Measurements from ENCODE around the gene ACTG2. TPM values are rescaled to one million over a fixed set of nuclear protein-coding genes. Genes with fewer than 3 reads are reported as not detected.

ACTG2 gene
- total and polyA plus RNA-seq, 2 donors (not counting 1 experiment from before 2014, with no cell fraction given), result not detected

GRCh38 chr2:73907840-73908452 is 15.1 kb downstream of the ACTG2 start:
- Histone ChIP-seq H3K9me3 (ENCODE audit: control extremely low read depth in 1 of 3, control insufficient read depth in 2 of 3, insufficient read depth in 1 of 3, low read length in 2 of 3) (no peaks in the 10 kb centered on the region), H4K20me1 (ENCODE audit: control insufficient read depth, insufficient read depth, low read length, poor library complexity, severe bottlenecking) (no peaks in the 10 kb centered on the region), H3K27ac (ENCODE audit: low read length in 2 of 2) (no peak overlapping the region), H2AFZ (ENCODE audit: insufficient read depth, low read depth, low read length, poor library complexity, severe bottlenecking) (peak overlapping the region; percentile 27), H3K27me3 (replicated peaks in 1 of 4; ENCODE audit: control extremely low read depth in 1 of 4, control insufficient read depth in 3 of 4, insufficient read depth in 4 of 4, low read length in 3 of 4) (no peaks in the 10 kb centered on the region), H3K4me1 (ENCODE audit: control insufficient read depth in 2 of 2, insufficient read depth in 2 of 2, low read length in 2 of 2) (peaks cover 0 to 2% of the 10 kb centered on the region in 2 donors), H3K4me2 (replicated peaks; ENCODE audit: low read depth, low read length, poor library complexity, severe bottlenecking) (no peak overlapping the region), H3K9ac (ENCODE audit: low read length) (no peak overlapping the region), H3K79me2 (ENCODE audit: control insufficient read depth, insufficient read depth, low read length) (no peaks in the 10 kb centered on the region), H3K36me3 (replicated peaks in 1 of 2; ENCODE audit: control extremely low read depth in 1 of 2, control insufficient read depth in 1 of 2, extremely low read depth in 1 of 2, insufficient read depth in 2 of 2, low read length in 1 of 2) (no peaks in the 10 kb centered on the region), H3K4me3 (ENCODE audit: control extremely low read depth in 1 of 5, extremely low read depth in 1 of 5, insufficient read depth in 1 of 5, low read depth in 2 of 5, low read length in 4 of 5) (no peak overlapping the region)
- Mint-ChIP-seq H3K27me3 (no peaks in the 10 kb centered on the region), H3K9me3 (ENCODE audit: insufficient read depth) (no peaks in the 10 kb centered on the region), H3K4me1 (peaks cover 2% of the 10 kb centered on the region), H3K4me3 (no peak overlapping the region), H3K27ac (no peak overlapping the region)
- intact Hi-C loops (cut with micrococcal nuclease), result loop anchor here (1.0 to 5.0 kb wide), 6 partner anchors 34 to 243 kb away; partner anchors contain the start of gene BOLA3
- ATAC-seq (ENCODE audit: low read depth) (peak; percentile 81), DNase-seq (peak; percentile 71)
- ChIA-PET POLR2A (interaction anchor here (0.6 to 1.5 kb wide), 2 partner anchors 29 to 293 kb away, joined by 3 read pairs; no protein-coding TSS in a partner anchor), CTCF (interaction anchor here (0.6 to 2.1 kb wide), 34 partner anchors 9 to 427 kb away, joined by 3 to 28 read pairs (median 4); partner anchors contain the start of genes BOLA3 and MTHFD2)
- 58% methylated on average over 4 of the region's 5 CpGs for WGBS (ENCODE audit: insufficient coverage)
- TF ChIP-seq, protein P1, sequence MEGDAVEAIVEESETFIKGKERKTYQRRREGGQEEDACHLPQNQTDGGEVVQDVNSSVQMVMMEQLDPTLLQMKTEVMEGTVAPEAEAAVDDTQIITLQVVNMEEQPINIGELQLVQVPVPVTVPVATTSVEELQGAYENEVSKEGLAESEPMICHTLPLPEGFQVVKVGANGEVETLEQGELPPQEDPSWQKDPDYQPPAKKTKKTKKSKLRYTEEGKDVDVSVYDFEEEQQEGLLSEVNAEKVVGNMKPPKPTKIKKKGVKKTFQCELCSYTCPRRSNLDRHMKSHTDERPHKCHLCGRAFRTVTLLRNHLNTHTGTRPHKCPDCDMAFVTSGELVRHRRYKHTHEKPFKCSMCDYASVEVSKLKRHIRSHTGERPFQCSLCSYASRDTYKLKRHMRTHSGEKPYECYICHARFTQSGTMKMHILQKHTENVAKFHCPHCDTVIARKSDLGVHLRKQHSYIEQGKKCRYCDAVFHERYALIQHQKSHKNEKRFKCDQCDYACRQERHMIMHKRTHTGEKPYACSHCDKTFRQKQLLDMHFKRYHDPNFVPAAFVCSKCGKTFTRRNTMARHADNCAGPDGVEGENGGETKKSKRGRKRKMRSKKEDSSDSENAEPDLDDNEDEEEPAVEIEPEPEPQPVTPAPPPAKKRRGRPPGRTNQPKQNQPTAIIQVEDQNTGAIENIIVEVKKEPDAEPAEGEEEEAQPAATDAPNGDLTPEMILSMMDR (IDR thresholded peaks at IDR 0.05), result peak; percentile 54
- TF ChIP-seq EZH2 (IDR thresholded peaks at IDR 0.05; ENCODE audit: borderline replicate concordance, insufficient read depth, low read depth, low read length, poor library complexity, severe bottlenecking), result no peak

Data from B cell (primary cell).